ENCODE results near the gene HEBP1.

The HEBP1 gene

GRCh38 chr12:12946686-12947355 lies 53.2 kb downstream of the HEBP1 start:
- DNase-seq = no peak

GRCh38 chr12:12945591-12945990 lies 54.5 kb downstream of the HEBP1 start:
- no peak for DNase-seq

DNA sequence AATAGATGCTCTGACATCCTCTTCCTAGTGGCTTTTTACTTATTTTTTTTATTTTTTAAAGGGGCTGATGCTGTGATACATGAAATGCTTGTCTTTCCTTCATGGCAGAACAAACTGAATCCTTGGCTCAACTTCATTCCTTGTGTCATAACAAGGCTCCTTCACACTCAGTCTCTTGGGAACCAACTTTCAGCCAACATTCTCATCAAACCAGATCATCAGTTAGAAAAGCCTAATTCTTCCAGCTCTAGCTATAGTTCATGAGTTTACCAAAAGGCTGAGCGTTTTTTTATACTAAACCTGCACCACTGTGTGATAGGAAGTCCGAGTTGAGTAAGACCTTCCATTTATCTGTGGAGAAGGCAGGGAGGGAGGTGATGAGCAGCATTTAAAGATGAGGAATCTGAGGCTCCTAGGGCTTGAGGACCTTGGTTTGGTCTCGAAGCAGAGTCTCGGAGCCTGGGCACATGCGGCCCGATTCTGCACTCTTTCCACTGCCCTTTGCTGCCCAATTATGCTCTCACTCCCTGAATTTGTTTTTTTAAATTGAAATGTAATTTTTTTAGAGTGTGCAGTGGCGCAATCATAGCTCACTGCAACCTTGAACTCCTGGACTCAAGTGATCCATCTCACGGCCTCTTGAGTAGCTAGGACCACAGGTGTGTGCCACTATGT lies 56.3 kb downstream of the HEBP1 start:
- no peak for DNase-seq

DNA sequence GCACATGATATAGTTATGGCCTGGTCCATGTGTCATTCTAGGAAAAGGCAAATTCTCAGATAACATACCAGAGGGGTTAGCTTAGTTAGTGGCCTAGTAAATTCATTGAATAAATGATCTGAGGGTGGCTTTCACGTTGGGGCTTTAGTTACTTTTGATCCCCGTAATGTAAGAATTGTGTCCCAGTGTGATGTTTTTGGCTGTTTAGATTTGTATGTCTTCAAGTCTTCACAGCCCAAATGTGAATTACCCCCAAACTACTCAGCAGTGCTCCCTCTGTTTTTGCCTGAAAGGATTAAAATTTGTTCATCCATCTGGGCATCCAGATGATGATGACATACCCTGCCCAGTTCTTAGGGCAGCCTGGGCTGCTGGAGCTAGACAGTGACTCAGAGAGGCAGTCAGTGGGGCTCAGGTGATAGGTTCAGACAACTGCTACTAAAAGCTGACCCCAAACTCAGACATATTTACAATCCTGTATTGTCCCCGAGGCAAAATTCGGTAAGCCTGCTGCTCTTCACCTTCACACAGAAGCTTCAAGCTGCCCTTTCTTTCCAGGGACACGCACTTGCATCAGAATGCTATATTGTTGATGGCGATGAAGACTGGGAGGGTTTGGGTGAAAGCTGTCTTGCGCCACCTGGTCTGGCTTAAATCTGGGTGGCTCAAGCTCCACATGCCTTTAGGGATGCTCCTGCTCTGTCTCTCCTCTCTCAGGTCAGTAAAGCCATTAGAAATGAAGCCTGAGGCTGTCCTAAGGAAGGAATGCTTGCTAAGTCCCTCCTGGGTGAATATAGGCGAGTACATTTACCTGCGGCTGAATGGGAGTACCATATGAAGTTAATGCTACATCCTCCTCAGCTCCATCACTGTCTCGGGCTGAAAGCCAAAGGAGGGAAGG lies 58.4 kb downstream of the HEBP1 start:
- no peak for DNase-seq

GRCh38 chr12:12939888-12940287 lies 60.2 kb downstream of the HEBP1 start:
- no peak for DNase-seq

DNA sequence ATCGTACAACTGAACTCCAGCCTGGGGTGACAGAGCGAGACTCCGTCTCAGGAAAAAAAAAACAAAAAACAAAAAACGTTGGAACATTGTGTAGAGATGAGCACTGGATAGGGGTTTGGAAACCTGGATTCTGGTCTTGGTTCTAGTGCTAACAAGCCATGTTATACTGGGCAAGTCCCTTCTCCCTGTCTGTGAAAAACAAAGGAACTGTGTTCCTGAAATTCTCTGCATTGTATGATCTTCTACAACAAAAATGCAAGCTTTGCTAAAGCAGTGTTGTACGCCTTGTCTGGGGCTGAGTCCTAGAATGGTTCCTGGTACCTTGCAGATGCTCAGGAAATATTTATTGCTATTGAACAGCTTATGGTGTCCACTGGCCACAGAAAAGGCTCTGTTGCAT lies 61.5 kb downstream of the HEBP1 start:
- DNase-seq = no peak

DNA sequence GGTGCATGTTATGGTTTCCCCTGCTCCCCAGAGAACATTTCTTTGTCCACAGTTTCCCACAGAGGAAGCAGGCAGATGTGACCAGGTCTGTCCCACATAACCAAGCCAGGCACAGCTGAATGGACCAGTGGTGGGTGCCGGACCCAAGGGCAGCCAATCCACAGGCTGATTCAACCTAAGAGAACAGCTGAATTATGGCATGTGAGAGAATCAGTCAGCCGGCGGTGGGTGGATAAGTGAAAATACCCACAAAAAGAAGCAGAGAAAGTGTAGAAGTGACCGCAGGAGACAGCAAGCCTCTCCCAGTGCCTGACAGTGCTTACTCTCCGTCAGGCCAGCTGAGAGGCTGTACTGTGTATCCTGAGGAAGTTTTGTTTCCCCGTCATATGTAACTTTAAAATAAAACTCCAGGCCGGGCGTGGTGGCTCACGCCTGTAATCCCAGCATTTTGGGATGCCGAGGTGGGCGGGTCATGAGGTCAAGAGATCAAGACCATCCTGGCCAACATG lies 63.0 kb downstream of the HEBP1 start:
- DNase-seq = no peak

DNA sequence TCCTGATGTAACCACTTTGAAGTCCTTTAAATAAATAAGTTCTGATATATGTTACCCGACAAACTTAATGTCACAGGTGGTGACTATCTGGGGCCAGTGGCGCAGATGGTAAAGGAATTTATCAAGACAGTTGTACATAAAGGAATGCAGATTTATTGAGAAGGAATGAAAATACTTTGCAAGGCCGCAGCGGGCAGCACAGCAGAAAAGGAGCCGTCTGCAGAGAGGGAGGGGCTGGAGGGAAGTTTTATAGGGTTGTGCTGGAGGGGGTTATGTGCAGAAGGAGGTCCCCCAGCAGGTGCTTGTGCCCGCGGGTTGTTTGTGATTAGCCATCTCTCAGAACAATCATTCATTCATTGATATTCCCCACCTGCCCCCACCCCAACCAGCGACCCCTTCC lies 65.5 kb downstream of the HEBP1 start:
- DNase-seq = no peak

DNA sequence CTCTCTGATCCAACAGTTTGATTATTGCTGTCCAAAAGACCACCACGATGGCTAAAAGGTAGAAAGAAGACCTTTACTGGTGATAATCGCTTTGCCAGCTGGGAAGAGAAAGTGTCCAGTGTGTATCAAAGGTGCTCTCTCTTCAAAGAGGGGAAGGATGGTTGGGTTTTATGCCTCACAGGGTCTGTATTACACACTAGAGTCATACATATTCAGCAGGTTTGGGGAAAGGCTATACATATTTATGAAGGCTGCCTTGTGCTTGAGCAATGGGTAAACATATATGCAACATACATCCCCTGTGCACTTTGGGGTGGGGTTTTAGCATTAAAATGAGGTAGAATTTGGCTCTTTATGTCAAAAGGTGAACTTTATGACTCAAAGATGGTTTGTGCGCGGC lies 66.3 kb downstream of the HEBP1 start:
- DNase-seq = no peak

DNA sequence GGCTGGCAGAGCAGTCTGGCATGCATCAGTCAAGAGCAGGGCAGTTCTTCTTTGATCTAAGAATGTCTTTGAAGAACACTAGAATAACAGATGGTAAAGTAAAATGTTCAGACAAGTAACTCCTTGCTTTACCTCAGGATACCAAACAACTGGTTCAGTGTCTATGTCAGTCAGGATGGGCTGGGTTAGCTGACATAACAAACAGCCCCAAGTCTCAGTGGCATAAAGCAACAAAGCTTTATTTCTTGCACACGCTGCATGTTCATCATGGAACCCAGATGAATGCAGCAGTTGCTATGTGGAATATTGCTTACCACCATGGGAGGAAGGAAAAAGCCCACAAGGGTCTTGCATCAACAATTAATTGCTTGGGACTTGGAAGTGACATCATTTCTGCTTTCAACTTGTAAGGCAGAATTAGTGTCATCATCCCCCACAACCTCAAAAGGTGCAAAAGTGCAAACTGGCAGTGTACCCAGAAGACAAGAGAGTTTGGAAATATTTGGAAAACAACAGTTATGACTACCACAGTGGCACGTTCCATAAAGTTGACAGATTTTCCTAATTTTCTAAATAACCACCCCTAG lies 69.3 kb downstream of the HEBP1 start:
- DNase-seq = no peak

GRCh38 chr12:12929696-12930095 lies 70.4 kb downstream of the HEBP1 start:
- no peak for DNase-seq

GRCh38 chr12:12927211-12928079 lies 72.6 kb downstream of the HEBP1 start:
- peak; percentile 58 for DNase-seq

DNA sequence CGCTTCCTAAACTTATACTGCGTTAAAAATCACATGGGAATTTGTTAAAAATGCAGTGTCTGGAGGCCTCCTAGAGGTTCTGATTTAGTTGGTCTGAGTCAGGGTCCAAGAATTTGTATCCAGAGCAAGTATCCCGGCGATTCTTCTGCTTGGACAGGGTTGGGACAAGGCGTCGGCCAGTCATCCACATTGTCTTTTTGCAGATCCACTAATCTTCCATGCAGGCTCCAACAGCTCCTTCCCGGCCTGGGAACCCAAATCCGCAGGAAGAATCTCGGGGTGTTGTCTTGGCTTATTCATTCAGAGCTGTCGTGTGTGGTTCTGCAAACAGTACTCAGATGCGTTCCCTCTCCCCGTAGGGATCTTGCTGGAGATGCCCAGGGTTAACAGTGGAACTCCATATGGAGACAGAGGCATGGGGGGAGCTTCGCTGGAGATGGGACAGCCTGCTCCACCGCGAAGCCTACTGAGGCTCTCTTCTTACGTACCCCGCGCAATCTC lies 73.4 kb downstream of the HEBP1 start:
- DNase-seq = no peak

GRCh38 chr12:12925388-12925787 lies 74.7 kb downstream of the HEBP1 start:
- no peak for DNase-seq
